Endothelial cell of umbilical vein (primary cell): ENCODE data around the gene FER. TPM values are rescaled to one million over a fixed set of nuclear protein-coding genes. Genes with fewer than 3 reads are reported as not detected.

Source experiments
- BruUV-seq: library from RNA; stranded (reverse); fragments of 400-500 nt; replicated peaks from 2 replicates; lab custom pipeline; 2021; lab: Mats Ljungman, UMichigan
- CTCF ChIA-PET: fragments of 300-600, 350-600 bp; sonication (Branson Sonifier 250); formaldehyde crosslinking; loops from one replicate; lab custom pipeline; 2021; ENCODE audit warnings: antibody characterized with exemption, inconsistent platforms; lab: Charles Lee
- POLR2A ChIA-PET: fragments of 300-600, 350-600 bp; sonication (Branson Sonifier 250); formaldehyde crosslinking; loops from one replicate; lab custom pipeline; 2021; ENCODE audit warnings: antibody characterized with exemption, inconsistent platforms; lab: Charles Lee
- DNase-seq: peaks from one replicate; pipeline ENCODE4 v3.0.0-alpha.2; 2011; ENCODE audit warnings: low read depth, low spot score
- FAIRE-seq: peaks from 2 replicates; lab custom pipeline; 2011; peaks lifted over from hg19 to GRCh38; lab: Jason Lieb, UNC
- H2AFZ ChIP-seq: 2 replicates; pipeline ENCODE4 v1.6.0; 2012; ENCODE audit warnings: low read depth, low read length, control low read depth, inconsistent platforms
- H3K27ac ChIP-seq: 2 replicates; pipeline ENCODE4 v1.5.1; 2011; ENCODE audit warnings: low read depth, mild to moderate bottlenecking, control low read depth, low read length, moderate library complexity; ENCODE audit not compliant: insufficient read depth
- H3K27me3 ChIP-seq, 2 experiments: 2 replicates each; pipeline versions ENCODE4 v1.6.0 to v1.6.1; 2011; ENCODE audit warnings: low read length in 2 of 2, mixed read lengths in 1 of 2; ENCODE audit not compliant: control insufficient read depth in 2 of 2, insufficient read depth in 2 of 2
- H3K36me3 ChIP-seq, 2 experiments: 2 replicates in 1 of 2; 3 replicates in 1 of 2; pipeline ENCODE4 v1.5.1; 2011; ENCODE audit warnings: low read length in 2 of 2, mild to moderate bottlenecking in 1 of 2, moderate library complexity in 1 of 2; ENCODE audit not compliant: control insufficient read depth in 2 of 2, insufficient read depth in 2 of 2; ENCODE audit errors: extremely low read depth in 1 of 2
- H3K4me1 ChIP-seq: 3 replicates; pipeline ENCODE4 v1.5.1; 2011; ENCODE audit warnings: mild to moderate bottlenecking, low read length; ENCODE audit not compliant: control insufficient read depth, insufficient read depth; ENCODE audit errors: extremely low read depth
- H3K4me2 ChIP-seq: 2 replicates; pipeline ENCODE4 v1.6.1; 2011; ENCODE audit warnings: low read length, control low read depth, mixed read lengths; ENCODE audit not compliant: insufficient read depth
- H3K4me3 ChIP-seq, 3 experiments: fragments of 200-600 bp in 1 of 3; sonication (generic), shearing (Covaris generic) in 1 of 3; replicated peaks in 1 of 3; 2 replicates each; pipeline ENCODE4 v1.5.1; 2011 to 2016; ENCODE audit warnings: control low read depth in 3 of 3, low read length in 3 of 3, mild to moderate bottlenecking in 2 of 3, inconsistent platforms in 1 of 3, low read depth in 1 of 3, moderate library complexity in 1 of 3; ENCODE audit not compliant: insufficient read depth in 1 of 3
- H3K79me2 ChIP-seq: 2 replicates; pipeline ENCODE4 v1.6.0; 2012; ENCODE audit warnings: low read length, inconsistent platforms; ENCODE audit not compliant: control insufficient read depth, insufficient read depth
- H3K9ac ChIP-seq: replicated peaks from 2 replicates; pipeline ENCODE3; 2011; ENCODE audit warnings: low read length, control low read depth; ENCODE audit not compliant: insufficient read depth; ENCODE audit errors: extremely low read depth
- H3K9me1 ChIP-seq: replicated peaks from 3 replicates; pipeline ENCODE4 v1.6.0; 2011; ENCODE audit warnings: mild to moderate bottlenecking, low read length; ENCODE audit not compliant: control insufficient read depth, insufficient read depth; ENCODE audit errors: extremely low read depth
- H3K9me3 ChIP-seq: replicated peaks from 2 replicates; pipeline ENCODE4 v1.5.1; 2012; ENCODE audit warnings: low read length, inconsistent platforms; ENCODE audit not compliant: control insufficient read depth, insufficient read depth
- H4K20me1 ChIP-seq: replicated peaks from 2 replicates; pipeline ENCODE3; 2011; ENCODE audit warnings: mild to moderate bottlenecking, low read length; ENCODE audit not compliant: control insufficient read depth, insufficient read depth; ENCODE audit errors: extremely low read depth
- EZH2 ChIP-seq: IDR thresholded peaks from 2 replicates; pipeline ENCODE4 v1.6.1; 2012; ENCODE audit warnings: borderline replicate concordance, low read depth, mild to moderate bottlenecking, moderate library complexity, low read length, inconsistent platforms; ENCODE audit not compliant: severe bottlenecking
- FOS ChIP-seq: IDR thresholded peaks from 2 replicates; pipeline ENCODE4 v1.6.1; 2011; ENCODE audit warnings: mild to moderate bottlenecking, low read length, moderate library complexity, borderline replicate concordance; ENCODE audit not compliant: insufficient read depth
- GATA2 ChIP-seq: IDR thresholded peaks from 2 replicates; pipeline ENCODE4 v1.7.0; 2011; ENCODE audit warnings: low read depth, mild to moderate bottlenecking, moderate library complexity, mixed read lengths, low read length; ENCODE audit not compliant: insufficient read length, insufficient read depth
- JUN ChIP-seq: IDR thresholded peaks from 2 replicates; pipeline ENCODE4 v1.6.1; 2011; ENCODE audit warnings: borderline replicate concordance, low read depth; ENCODE audit not compliant: insufficient read length, insufficient read depth
- MYC ChIP-seq: IDR thresholded peaks from one replicate; pipeline ENCODE4 v1.6.1; 2011; ENCODE audit warnings: mild to moderate bottlenecking, low read depth, low read length
- POLR2A ChIP-seq: IDR thresholded peaks from 2 replicates; pipeline ENCODE4 v1.6.1; 2012; ENCODE audit warnings: low read depth, mild to moderate bottlenecking, control low read depth, low read length
- POLR2AphosphoS5 ChIP-seq: IDR thresholded peaks from 2 replicates; pipeline ENCODE4 v1.6.1; 2012; ENCODE audit warnings: low read depth, mild to moderate bottlenecking, control low read depth, low read length, moderate library complexity; ENCODE audit not compliant: insufficient read depth
- dilution Hi-C: fragments of 300-500 bp; cut with MboI; formaldehyde crosslinking; loops from one replicate; pipeline ENCODE4 v1.15.0; 2019; ENCODE audit warnings: low sequenced_read_pairs; ENCODE audit not compliant: extremely low pct_ligation_motif_present
- intact Hi-C: fragments of 100-400 bp; cut with micrococcal nuclease; formaldehyde crosslinking; loops from one replicate; pipeline ENCODE4 v1.10.0; 2022
- polyA plus RNA-seq, 4 experiments: library from polyadenylated mRNA; depleted of rRNA in 3 of 4; stranded (reverse) in 3 of 4; unstranded in 1 of 4; fragments of >200 nt; gene quantifications; 2 replicates each; pipeline versions ENCODE4 v1.2.1 to v1.2.3, GENCODE V29; 2011 to 2012; ENCODE audit warnings: missing spikeins in 1 of 4
- total RNA-seq: library from RNA; stranded (reverse); gene quantifications from 2 replicates; pipeline ENCODE4 v1.2.3, GENCODE V29; 2021
- TF ChIP-seq, protein P1 (sequence below), 2 donors: IDR thresholded peaks; 1 replicate in 1 of 2; 2 replicates in 1 of 2; pipeline ENCODE4 v1.5.1; 2011; ENCODE audit warnings: low read length in 2 of 2, mild to moderate bottlenecking in 2 of 2, moderate library complexity in 2 of 2, control low read depth in 1 of 2, inconsistent platforms in 1 of 2, low read depth in 1 of 2; ENCODE audit not compliant: insufficient read depth in 1 of 2; ENCODE audit errors: extremely low read depth in 1 of 2

Gene FER
- total and polyA plus RNA-seq, 2 donors (not counting 3 experiments of a cell fraction or from before 2014, with no cell fraction given), result 2.3 to 27.5 TPM

DNA sequence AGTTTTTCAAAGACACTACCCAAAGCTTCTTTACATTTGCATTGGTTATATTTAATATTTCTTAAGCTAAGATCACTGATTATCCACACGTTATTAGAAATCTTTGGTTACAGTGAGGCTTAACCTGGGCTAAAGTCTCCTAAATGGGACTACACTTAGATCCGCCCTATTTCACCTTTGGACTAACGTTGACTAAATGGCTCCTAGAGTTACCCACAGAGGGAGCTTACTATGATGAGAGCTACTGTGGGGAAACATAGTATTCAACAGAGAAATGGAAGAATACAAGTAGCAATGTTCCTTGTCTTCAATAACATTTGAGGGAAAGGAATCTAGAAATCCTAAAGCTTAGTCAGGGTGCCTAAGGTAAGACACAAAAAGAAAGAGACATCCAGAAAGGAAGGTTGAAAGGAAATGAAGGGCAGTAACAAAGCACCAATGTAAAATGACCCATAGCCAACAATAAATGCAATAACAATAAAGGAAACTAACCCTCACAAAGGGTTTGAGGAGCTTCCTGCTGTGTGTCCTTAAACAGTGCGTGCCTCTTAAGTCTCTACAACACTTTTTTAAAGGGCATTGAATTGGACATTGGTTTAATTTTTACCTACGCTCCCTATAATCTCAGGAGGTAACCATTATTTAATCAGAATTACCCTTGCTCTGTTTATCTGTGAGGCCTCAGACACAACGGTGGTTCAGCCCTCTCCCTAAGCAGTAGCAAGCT, 445.0 kb downstream of the FER start:
- FAIRE-seq (no peak), DNase-seq (no peak)
- peaks cover 29% of the 10 kb centered on the region for H3K4me1 ChIP-seq
- no TSS peak for BruUV-seq
- TF ChIP-seq POLR2AphosphoS5 (no peak), EZH2 (no peak), JUN (no peak), POLR2A (no peak), MYC (no peak), FOS (no peak), GATA2 (no peak)
- TF ChIP-seq, protein P1, sequence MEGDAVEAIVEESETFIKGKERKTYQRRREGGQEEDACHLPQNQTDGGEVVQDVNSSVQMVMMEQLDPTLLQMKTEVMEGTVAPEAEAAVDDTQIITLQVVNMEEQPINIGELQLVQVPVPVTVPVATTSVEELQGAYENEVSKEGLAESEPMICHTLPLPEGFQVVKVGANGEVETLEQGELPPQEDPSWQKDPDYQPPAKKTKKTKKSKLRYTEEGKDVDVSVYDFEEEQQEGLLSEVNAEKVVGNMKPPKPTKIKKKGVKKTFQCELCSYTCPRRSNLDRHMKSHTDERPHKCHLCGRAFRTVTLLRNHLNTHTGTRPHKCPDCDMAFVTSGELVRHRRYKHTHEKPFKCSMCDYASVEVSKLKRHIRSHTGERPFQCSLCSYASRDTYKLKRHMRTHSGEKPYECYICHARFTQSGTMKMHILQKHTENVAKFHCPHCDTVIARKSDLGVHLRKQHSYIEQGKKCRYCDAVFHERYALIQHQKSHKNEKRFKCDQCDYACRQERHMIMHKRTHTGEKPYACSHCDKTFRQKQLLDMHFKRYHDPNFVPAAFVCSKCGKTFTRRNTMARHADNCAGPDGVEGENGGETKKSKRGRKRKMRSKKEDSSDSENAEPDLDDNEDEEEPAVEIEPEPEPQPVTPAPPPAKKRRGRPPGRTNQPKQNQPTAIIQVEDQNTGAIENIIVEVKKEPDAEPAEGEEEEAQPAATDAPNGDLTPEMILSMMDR (IDR thresholded peaks at IDR 0.05; ENCODE audit: extremely low read depth in 1 of 2, insufficient read depth in 1 of 2, low read depth in 1 of 2, low read length in 2 of 2), result no peak
- H3K9me1 ChIP-seq, result no peaks in the 10 kb centered on the region
- CTCF ChIA-PET, result no interaction called here
- H3K79me2 ChIP-seq, result no peaks in the 10 kb centered on the region
- no peak overlapping the region for H2AFZ ChIP-seq
- H3K27ac ChIP-seq, result no peak overlapping the region
- H3K9ac ChIP-seq, result no peak overlapping the region
- intact Hi-C loops (loop anchor here (5.0 to 10.0 kb wide), 4 partner anchors 85 to 548 kb away; no protein-coding TSS in a partner anchor), dilution Hi-C loops (no loop called here)
- POLR2A ChIA-PET, result no interaction called here
- H3K4me3 ChIP-seq, result no peak overlapping the region
- H3K27me3 ChIP-seq, result no peaks in the 10 kb centered on the region
- H3K4me2 ChIP-seq, result no peak overlapping the region
- peaks cover 0 to 1% of the 10 kb centered on the region in 2 experiments for H3K36me3 ChIP-seq
- no peaks in the 10 kb centered on the region for H4K20me1 ChIP-seq
- H3K9me3 ChIP-seq, result no peaks in the 10 kb centered on the region
